Measurements from ENCODE around the gene ZMYND10.
A peak's percentile ranks its signal among the peaks of the same experiment; 100 is the strongest.

ZMYND10 gene

DNA sequence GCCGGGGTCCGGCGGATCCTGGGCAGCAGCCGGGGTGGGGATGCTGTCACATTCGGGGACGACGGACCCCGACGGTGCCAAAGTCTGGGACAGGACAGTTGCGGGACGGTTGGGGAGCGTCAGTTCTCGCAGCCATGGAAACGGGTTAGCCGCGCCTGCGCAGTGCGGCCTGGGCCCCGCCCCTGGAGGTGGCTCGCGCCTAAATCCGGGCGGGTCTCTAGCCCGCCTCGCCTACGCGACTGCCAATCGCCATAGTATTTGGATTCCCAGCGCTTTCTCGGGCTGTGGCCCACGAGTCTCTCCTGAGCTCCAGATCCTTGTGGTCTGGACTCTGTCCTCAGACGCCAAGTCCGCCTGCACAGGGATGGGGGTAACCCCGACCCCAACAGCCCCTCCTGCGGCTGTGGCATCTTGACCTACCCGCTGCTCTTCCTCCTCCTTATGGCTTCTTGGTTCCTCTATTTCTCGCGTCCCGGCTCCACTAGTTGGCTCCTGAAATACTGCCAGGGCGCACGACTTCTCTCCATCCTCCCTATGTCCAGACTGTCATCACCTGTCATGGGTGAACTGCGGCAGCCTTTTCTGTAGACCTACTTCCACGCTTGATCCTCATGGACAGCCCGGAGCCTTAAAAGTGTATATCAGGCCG, at the start of gene ZMYND10:
ZMYND10 (minus strand) TSS at position 147 of the 649 bp plus-strand sequence. CDS start 153 bp downstream, outside the sequence.
- H3K27ac ChIP-seq (ENCODE audit: low read length) = no peak within 1 kb of the TSS
- peaks cover 4% of the 10 kb centered on the region for H3K4me1 ChIP-seq (ENCODE audit: control insufficient read depth, low read depth, low read length)
- H3K9me3 ChIP-seq (ENCODE audit: control insufficient read depth, low read depth, low read length) = no peaks in the 10 kb centered on the region
- H3K4me3 ChIP-seq (ENCODE audit: low read length) = peak within 1 kb of the TSS; percentile 53
- H3K36me3 ChIP-seq (ENCODE audit: control insufficient read depth, low read depth, low read length) = no peaks in the 10 kb centered on the region
- H3K9ac ChIP-seq (ENCODE audit: low read length) = no peak within 1 kb of the TSS
- peaks cover 45% of the 10 kb centered on the region for H3K27me3 ChIP-seq (ENCODE audit: control insufficient read depth, insufficient read depth, low read length)

DNA sequence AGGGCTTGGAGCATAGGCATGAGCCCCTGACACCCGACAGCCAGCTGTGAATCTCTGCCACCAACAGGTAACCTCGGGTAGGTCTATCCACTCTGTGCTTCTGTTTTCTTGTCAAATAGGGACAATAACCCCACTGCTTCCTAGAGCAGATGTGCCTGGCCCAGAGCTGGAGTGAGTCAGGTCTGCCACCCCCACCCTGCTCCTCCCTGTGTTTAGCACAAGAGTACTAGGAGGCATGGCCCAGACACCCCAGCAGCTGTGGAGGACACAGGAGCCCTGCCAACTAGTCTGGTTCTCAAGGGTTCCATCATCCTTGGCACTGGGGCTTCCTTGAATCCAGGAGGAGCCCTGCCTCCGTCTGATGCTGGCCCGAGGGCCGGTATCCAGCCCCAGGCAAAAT, 47.5 kb upstream of the ZMYND10 start:
- no peaks in the 10 kb centered on the region for H3K9me3 ChIP-seq (ENCODE audit: control insufficient read depth, low read depth, low read length)
- no peak overlapping the region for H3K27ac ChIP-seq (ENCODE audit: low read length)
- no peaks in the 10 kb centered on the region for H3K27me3 ChIP-seq (ENCODE audit: control insufficient read depth, insufficient read depth, low read length)
- H3K4me1 ChIP-seq (ENCODE audit: control insufficient read depth, low read depth, low read length) = no peaks in the 10 kb centered on the region
- no peak overlapping the region for H3K9ac ChIP-seq (ENCODE audit: low read length)
- H3K4me3 ChIP-seq (ENCODE audit: low read length) = no peak overlapping the region
- no peaks in the 10 kb centered on the region for H3K36me3 ChIP-seq (ENCODE audit: control insufficient read depth, low read depth, low read length)

DNA sequence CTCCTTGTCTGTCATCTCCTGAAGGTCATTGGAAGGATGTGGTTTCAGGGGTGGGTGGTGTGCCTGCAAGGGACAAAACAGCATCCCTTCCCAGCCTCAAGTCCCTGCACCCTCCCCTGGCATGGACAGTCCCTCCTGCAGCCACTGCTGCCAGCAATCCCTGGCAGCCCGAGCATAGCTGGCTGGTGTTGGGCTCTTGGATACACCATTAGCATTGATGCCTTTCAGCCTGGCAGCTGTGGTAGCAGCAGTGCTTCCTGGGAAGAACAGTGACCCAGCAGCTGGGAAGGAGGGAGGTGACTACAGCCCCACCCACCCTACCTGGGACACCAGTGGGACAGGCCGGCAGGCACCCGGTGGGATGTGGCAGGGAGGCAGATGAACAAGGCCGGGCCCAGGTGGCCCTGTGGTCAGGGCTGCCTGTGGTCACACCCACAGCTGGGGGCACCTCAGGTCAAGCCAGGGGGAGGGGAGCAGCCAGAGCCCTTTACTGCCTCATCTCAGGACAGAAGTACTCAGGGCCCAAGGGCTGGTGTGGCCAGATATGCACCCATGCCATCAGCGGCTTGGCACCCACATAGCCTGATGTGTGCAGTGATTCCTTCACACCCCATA, 46.7 kb upstream of the ZMYND10 start:
- Histone ChIP-seq H3K4me1 (ENCODE audit: control insufficient read depth, low read depth, low read length) (no peaks in the 10 kb centered on the region), H3K9me3 (ENCODE audit: control insufficient read depth, low read depth, low read length) (no peaks in the 10 kb centered on the region), H3K27me3 (ENCODE audit: control insufficient read depth, insufficient read depth, low read length) (no peaks in the 10 kb centered on the region), H3K36me3 (ENCODE audit: control insufficient read depth, low read depth, low read length) (no peaks in the 10 kb centered on the region), H3K27ac (ENCODE audit: low read length) (no peak overlapping the region), H3K4me3 (ENCODE audit: low read length) (no peak overlapping the region), H3K9ac (ENCODE audit: low read length) (no peak overlapping the region)

DNA sequence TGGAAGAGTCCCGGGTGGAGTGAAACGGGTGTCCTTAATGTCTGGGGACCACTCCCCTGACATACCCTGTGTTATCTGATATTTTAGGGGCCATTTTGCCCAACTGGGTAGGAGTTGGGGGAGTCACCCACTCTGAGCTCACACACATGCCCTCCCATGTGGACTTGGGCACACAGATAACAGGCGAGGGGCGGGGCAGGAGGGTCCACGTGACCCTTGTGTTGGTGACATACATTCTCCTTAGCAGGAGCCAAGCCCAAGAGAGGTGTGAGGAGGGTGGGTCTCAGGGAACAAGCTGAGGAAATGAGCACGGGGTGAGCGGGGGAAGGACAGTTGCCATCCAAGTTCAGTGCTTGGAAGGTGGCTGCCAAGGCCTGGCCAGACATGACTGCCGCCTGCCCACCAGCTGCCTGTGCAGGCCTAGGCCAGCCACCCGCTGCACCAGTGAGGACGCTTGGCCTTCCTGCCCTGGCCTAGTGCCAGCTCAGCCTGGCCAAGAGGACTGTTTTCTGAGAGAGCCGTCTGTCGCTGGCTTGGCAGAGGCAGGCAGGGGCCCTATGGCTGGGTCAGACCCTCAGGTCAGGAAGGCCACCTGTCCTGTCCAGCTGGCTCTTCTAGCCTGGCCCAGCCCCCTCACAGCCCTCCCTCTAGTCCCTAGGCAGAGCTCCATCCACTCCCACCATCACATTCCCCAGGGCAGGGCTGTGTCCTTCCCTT, 45.1 kb upstream of the ZMYND10 start:
- H3K36me3 ChIP-seq (ENCODE audit: control insufficient read depth, low read depth, low read length) = no peaks in the 10 kb centered on the region
- H3K4me1 ChIP-seq (ENCODE audit: control insufficient read depth, low read depth, low read length) = no peaks in the 10 kb centered on the region
- H3K9ac ChIP-seq (ENCODE audit: low read length) = no peak overlapping the region
- no peak overlapping the region for H3K4me3 ChIP-seq (ENCODE audit: low read length)
- H3K27ac ChIP-seq (ENCODE audit: low read length) = no peak overlapping the region
- H3K9me3 ChIP-seq (ENCODE audit: control insufficient read depth, low read depth, low read length) = no peaks in the 10 kb centered on the region
- no peaks in the 10 kb centered on the region for H3K27me3 ChIP-seq (ENCODE audit: control insufficient read depth, insufficient read depth, low read length)

DNA sequence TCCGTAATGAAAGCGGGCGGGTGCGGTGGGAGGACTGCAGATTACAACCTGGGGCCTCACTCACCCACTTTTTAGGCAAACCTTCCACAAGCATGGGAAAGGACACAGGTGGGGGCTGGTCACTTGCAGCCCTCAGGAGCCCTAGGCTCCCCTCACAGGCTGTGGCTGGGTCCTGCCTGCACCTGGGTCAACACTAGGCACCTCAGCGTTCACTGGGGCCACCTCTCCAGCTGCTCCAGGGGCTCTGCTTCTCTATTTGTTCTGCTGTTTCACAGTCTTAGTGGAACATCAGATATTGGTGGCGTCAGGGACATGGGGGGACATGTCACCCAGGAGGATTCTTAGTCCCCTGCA, 43.9 kb upstream of the ZMYND10 start:
- H3K9me3 ChIP-seq (ENCODE audit: control insufficient read depth, low read depth, low read length) = no peaks in the 10 kb centered on the region
- H3K4me1 ChIP-seq (ENCODE audit: control insufficient read depth, low read depth, low read length) = no peaks in the 10 kb centered on the region
- H3K4me3 ChIP-seq (ENCODE audit: low read length) = no peak overlapping the region
- no peak overlapping the region for H3K27ac ChIP-seq (ENCODE audit: low read length)
- no peaks in the 10 kb centered on the region for H3K27me3 ChIP-seq (ENCODE audit: control insufficient read depth, insufficient read depth, low read length)
- H3K36me3 ChIP-seq (ENCODE audit: control insufficient read depth, low read depth, low read length) = no peaks in the 10 kb centered on the region
- H3K9ac ChIP-seq (ENCODE audit: low read length) = no peak overlapping the region

DNA sequence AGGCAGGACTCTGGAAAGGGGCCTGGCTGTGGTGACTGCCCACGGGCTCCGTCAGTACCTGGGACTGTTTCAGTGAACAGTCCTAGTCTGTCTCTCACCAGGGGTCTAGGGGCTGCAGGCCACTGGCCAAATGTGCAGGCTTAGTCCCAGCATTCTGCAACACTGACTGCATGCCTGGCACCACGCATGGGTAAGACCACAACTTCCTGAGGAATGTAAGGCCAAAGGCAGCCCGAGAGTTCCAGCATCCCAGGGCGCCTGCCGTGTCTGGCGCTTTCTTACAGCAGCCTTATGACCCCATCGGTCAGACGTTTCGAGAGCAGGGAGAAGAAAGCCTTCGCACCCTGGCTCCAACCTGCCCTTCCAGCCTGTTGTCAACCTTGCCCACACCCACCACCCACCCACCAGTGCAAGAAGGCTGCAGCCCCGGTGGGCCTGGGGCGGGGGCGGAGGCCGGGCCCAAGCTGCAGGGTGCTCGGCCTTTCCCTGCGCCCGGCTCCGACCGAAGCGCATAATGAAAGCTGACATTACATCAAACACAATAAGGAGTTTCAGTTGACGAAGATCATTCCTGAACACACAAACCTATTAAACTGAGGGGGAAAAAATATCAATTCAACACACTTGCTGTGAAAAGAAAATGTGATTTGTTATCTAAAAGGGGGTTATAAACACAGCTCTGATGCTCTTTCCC, 43.3 kb upstream of the ZMYND10 start:
- no peaks in the 10 kb centered on the region for H3K9me3 ChIP-seq (ENCODE audit: control insufficient read depth, low read depth, low read length)
- no peaks in the 10 kb centered on the region for H3K36me3 ChIP-seq (ENCODE audit: control insufficient read depth, low read depth, low read length)
- no peaks in the 10 kb centered on the region for H3K4me1 ChIP-seq (ENCODE audit: control insufficient read depth, low read depth, low read length)
- no peak overlapping the region for H3K4me3 ChIP-seq (ENCODE audit: low read length)
- no peaks in the 10 kb centered on the region for H3K27me3 ChIP-seq (ENCODE audit: control insufficient read depth, insufficient read depth, low read length)
- no peak overlapping the region for H3K9ac ChIP-seq (ENCODE audit: low read length)
- H3K27ac ChIP-seq (ENCODE audit: low read length) = no peak overlapping the region

DNA sequence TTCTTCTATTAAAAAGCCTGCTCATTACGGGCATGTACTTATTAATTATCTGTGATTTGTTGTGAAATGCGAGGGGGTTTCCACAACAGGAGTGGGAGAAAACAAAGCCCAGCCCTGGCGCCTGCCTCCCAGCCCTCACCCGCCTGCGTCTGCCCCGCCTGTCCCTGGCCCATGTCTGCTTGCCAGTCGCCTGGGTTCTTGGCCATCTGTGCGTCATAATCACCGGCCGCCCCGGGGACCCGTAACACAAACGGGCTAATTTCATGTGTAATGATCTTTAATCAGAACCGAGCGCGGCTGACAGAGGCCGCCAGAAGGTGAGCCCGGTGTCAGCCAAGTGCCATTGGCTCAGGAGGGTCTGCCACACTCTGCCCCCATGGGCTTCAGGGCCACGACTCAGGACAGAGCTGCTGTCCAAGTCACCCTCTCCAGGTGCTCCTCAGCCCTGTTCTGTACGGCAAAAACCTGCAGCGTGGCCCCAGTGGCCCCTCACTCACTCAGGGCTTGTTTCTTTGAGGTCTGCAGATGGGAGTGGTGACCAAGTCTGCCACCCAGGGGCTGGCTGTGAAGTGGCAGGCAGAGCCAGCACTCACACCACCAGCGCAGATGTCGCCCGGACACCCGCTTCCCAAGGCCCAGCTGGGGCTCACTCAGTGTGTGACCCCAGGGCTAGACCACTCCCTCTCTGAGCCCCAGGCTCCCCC, 42.6 kb upstream of the ZMYND10 start:
- Histone ChIP-seq H3K9ac (ENCODE audit: low read length) (no peak overlapping the region), H3K4me1 (ENCODE audit: control insufficient read depth, low read depth, low read length) (no peaks in the 10 kb centered on the region), H3K4me3 (ENCODE audit: low read length) (no peak overlapping the region), H3K9me3 (ENCODE audit: control insufficient read depth, low read depth, low read length) (no peaks in the 10 kb centered on the region), H3K36me3 (ENCODE audit: control insufficient read depth, low read depth, low read length) (no peaks in the 10 kb centered on the region), H3K27me3 (ENCODE audit: control insufficient read depth, insufficient read depth, low read length) (no peaks in the 10 kb centered on the region), H3K27ac (ENCODE audit: low read length) (no peak overlapping the region)

DNA sequence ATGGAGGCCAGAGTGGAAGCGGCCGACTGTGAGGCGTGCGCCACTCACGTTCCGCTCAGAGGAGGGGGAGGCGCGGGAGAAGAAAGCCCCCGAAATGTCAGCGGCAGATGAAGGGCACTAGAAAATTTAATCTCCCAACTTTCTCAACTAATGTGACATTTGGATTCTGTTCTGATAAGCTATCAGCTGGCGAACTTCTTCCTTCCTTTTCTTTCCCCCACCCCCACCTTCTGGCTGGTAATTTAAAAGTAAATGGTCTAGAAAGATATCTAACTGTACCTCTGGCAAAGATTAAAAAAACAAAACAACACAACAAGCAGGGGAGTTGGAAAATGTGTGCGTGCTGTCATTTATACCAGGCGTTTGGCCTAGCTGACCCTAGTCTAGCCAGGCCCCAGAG, 40.2 kb upstream of the ZMYND10 start:
- H3K4me3 ChIP-seq (ENCODE audit: low read length) = no peak overlapping the region
- H3K27ac ChIP-seq (ENCODE audit: low read length) = no peak overlapping the region
- H3K4me1 ChIP-seq (ENCODE audit: control insufficient read depth, low read depth, low read length) = no peaks in the 10 kb centered on the region
- H3K9me3 ChIP-seq (ENCODE audit: control insufficient read depth, low read depth, low read length) = no peaks in the 10 kb centered on the region
- H3K36me3 ChIP-seq (ENCODE audit: control insufficient read depth, low read depth, low read length) = no peaks in the 10 kb centered on the region
- no peak overlapping the region for H3K9ac ChIP-seq (ENCODE audit: low read length)
- H3K27me3 ChIP-seq (ENCODE audit: control insufficient read depth, insufficient read depth, low read length) = no peaks in the 10 kb centered on the region

DNA sequence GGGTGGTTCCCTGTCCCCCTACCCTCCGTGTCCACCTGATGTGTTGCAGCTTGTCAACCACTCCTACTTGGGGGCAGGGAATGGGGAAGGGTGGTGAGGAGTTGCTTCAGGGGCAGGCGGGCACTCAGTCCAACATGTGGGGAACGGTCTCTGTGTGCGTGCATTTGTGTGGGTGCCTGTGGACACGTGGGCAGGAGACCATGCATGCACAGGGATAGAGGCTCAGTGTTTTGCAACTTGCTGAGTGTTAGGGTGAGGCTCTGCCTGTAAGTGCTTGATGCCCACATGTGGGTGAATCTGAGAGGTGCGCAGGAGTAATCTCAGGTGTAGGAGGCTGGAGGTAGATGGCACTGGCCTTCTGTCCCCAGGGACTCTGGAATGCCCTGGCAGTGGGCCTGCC, 38.2 kb upstream of the ZMYND10 start:
- Histone ChIP-seq H3K9me3 (ENCODE audit: control insufficient read depth, low read depth, low read length) (no peaks in the 10 kb centered on the region), H3K4me1 (ENCODE audit: control insufficient read depth, low read depth, low read length) (no peaks in the 10 kb centered on the region), H3K4me3 (ENCODE audit: low read length) (no peak overlapping the region), H3K36me3 (ENCODE audit: control insufficient read depth, low read depth, low read length) (no peaks in the 10 kb centered on the region), H3K9ac (ENCODE audit: low read length) (no peak overlapping the region), H3K27me3 (ENCODE audit: control insufficient read depth, insufficient read depth, low read length) (no peaks in the 10 kb centered on the region), H3K27ac (ENCODE audit: low read length) (no peak overlapping the region)

DNA sequence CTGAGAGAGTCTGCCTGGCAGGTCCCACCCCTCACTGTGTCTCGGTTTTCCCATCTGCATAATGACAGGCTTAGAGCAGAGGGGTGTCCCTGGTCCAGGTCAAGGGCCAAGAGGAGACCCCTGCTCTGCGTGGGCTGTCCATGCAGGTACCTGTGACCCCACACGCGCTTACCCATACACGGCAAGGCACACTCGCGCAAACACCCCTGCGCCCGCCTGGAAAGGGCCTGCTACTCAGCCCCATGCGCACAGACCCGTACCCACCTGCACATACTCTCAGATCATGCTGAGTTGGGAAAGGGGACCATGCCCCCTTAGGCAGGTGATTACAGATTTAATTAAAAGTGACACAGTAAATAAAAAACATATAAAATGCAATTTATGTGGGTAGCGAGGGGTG, 37.2 kb upstream of the ZMYND10 start:
- Histone ChIP-seq H3K27me3 (ENCODE audit: control insufficient read depth, insufficient read depth, low read length) (no peaks in the 10 kb centered on the region), H3K27ac (ENCODE audit: low read length) (no peak overlapping the region), H3K9ac (ENCODE audit: low read length) (no peak overlapping the region), H3K4me3 (ENCODE audit: low read length) (no peak overlapping the region), H3K9me3 (ENCODE audit: control insufficient read depth, low read depth, low read length) (no peaks in the 10 kb centered on the region), H3K36me3 (ENCODE audit: control insufficient read depth, low read depth, low read length) (no peaks in the 10 kb centered on the region), H3K4me1 (ENCODE audit: control insufficient read depth, low read depth, low read length) (no peaks in the 10 kb centered on the region)

DNA sequence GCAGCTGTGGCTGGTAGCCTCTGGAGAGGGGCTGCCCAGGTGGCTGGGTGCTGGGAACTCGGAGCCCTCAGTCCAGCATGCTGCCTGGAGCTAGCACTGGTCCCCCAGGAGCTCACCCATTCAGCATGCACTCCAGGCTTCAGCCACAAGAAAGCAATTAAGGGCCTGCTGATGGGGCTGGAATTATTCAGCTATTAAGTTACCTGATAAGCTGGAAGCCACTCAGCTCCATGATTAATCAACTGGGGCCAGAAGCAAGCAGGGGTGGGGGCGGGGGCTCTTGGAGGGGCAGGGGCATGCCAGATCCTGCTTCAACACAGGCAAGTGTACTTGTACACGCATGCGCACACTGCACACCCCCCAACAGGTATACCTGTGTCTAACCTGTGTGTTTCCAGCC, 35.9 kb upstream of the ZMYND10 start:
- Histone ChIP-seq H3K27ac (ENCODE audit: low read length) (no peak overlapping the region), H3K4me3 (ENCODE audit: low read length) (no peak overlapping the region), H3K9me3 (ENCODE audit: control insufficient read depth, low read depth, low read length) (no peaks in the 10 kb centered on the region), H3K27me3 (ENCODE audit: control insufficient read depth, insufficient read depth, low read length) (no peaks in the 10 kb centered on the region), H3K4me1 (ENCODE audit: control insufficient read depth, low read depth, low read length) (no peaks in the 10 kb centered on the region), H3K9ac (ENCODE audit: low read length) (no peak overlapping the region), H3K36me3 (ENCODE audit: control insufficient read depth, low read depth, low read length) (no peaks in the 10 kb centered on the region)
